Neural cell (in vitro differentiated cells): ENCODE data around the gene TMEM80. TPM values are rescaled to one million over a fixed set of nuclear protein-coding genes. Genes with fewer than 3 reads are reported as not detected.

Source experiments
- H2AFZ ChIP-seq: fragments of 200-600, 300-800 bp; sonication (generic), shearing (Covaris generic); 2 replicates; pipeline ENCODE4 v1.6.0; 2014; ENCODE audit warnings: low read depth, mild to moderate bottlenecking, antibody characterized with exemption, low read length, moderate library complexity
- H3F3A ChIP-seq: fragments of 200-600 bp; shearing (Covaris generic); 2 replicates; pipeline ENCODE4 v1.6.1; 2016; ENCODE audit warnings: mild to moderate bottlenecking, moderate library complexity, mixed read lengths, antibody characterized with exemption, low read length; ENCODE audit not compliant: insufficient read depth, poor library complexity, severe bottlenecking
- H3K27ac ChIP-seq: fragments of 200-600, 300-800 bp; sonication (generic), shearing (Covaris generic); 2 replicates; pipeline ENCODE4 v1.5.1; 2014; ENCODE audit warnings: mild to moderate bottlenecking, low read length, moderate library complexity
- H3K27me3 ChIP-seq: fragments of 300-800, 200-600 bp; sonication (generic), shearing (Covaris generic); 2 replicates; pipeline ENCODE4 v1.6.0; 2014; ENCODE audit warnings: mild to moderate bottlenecking, low read depth, low read length, moderate library complexity; ENCODE audit not compliant: insufficient read depth
- H3K36me3 ChIP-seq: fragments of 300-800, 200-600 bp; sonication (generic), shearing (Covaris generic); 2 replicates; pipeline ENCODE4 v1.5.1; 2014; ENCODE audit warnings: mild to moderate bottlenecking, antibody characterized with exemption, low read length, moderate library complexity; ENCODE audit not compliant: insufficient read depth
- H3K4me2 ChIP-seq: fragments of 300-800, 200-600 bp; sonication (generic), shearing (Covaris generic); 2 replicates; pipeline ENCODE4 v1.6.0; 2014; ENCODE audit warnings: mild to moderate bottlenecking, low read length
- H3K4me3 ChIP-seq: fragments of 300-800, 200-600 bp; sonication (generic), shearing (Covaris generic); 2 replicates; pipeline ENCODE4 v1.5.1; 2014; ENCODE audit warnings: mild to moderate bottlenecking, low read length, moderate library complexity
- H3K79me2 ChIP-seq: fragments of 200-600 bp; shearing (Covaris generic); replicated peaks from 2 replicates; pipeline ENCODE4 v1.6.0; 2014; ENCODE audit warnings: mild to moderate bottlenecking, low read length, moderate library complexity; ENCODE audit not compliant: insufficient read depth
- H3K9ac ChIP-seq: fragments of 300-800, 200-600 bp; sonication (generic), shearing (Covaris generic); 2 replicates; pipeline ENCODE4 v1.6.1; 2016; ENCODE audit warnings: mild to moderate bottlenecking, low read length, mixed read lengths
- H3K9me2 ChIP-seq: fragments of 200-600 bp; shearing (Covaris generic); 2 replicates; pipeline ENCODE4 v1.6.1; 2016; ENCODE audit warnings: mild to moderate bottlenecking, low read length, mixed read lengths; ENCODE audit not compliant: insufficient read depth
- H3K9me3 ChIP-seq: fragments of 200-600, 300-800 bp; sonication (generic), shearing (Covaris generic); 2 replicates; pipeline ENCODE4 v1.6.1; 2016; ENCODE audit warnings: mild to moderate bottlenecking, mixed run types, low read length, moderate library complexity, mixed read lengths
- H4K20me1 ChIP-seq: fragments of 200-600 bp; shearing (Covaris generic); 2 replicates; pipeline ENCODE4 v1.6.1; 2016; ENCODE audit warnings: mild to moderate bottlenecking, mixed run types; ENCODE audit not compliant: insufficient read depth
- CTCF ChIP-seq: fragments of 450-650 bp; IDR thresholded peaks from 2 replicates; pipeline ENCODE4 v1.5.1; 2014; ENCODE audit warnings: antibody characterized with exemption, mild to moderate bottlenecking, moderate library complexity; ENCODE audit not compliant: poor library complexity, severe bottlenecking
- EP300 ChIP-seq: fragments of 450-650 bp; conservative IDR thresholded peaks from 2 replicates; pipeline ENCODE4 v1.6.1; 2014; ENCODE audit warnings: antibody characterized with exemption, mild to moderate bottlenecking, moderate library complexity; ENCODE audit not compliant: poor library complexity, severe bottlenecking
- EZH2 ChIP-seq: fragments of 200-600, 300-800 bp; shearing (Covaris generic), sonication (generic); IDR thresholded peaks from 2 replicates; pipeline ENCODE4 v1.6.1; 2014; ENCODE audit warnings: antibody characterized with exemption, low read length, borderline replicate concordance, mild to moderate bottlenecking; ENCODE audit not compliant: insufficient read depth, poor library complexity, severe bottlenecking
- MXI1 ChIP-seq: fragments of 450-650 bp; conservative IDR thresholded peaks from 2 replicates; pipeline ENCODE4 v1.6.1; 2014; ENCODE audit warnings: antibody characterized with exemption, mild to moderate bottlenecking; ENCODE audit not compliant: poor library complexity, severe bottlenecking
- POLR2AphosphoS5 ChIP-seq: IDR thresholded peaks from 2 replicates; pipeline ENCODE4 v1.6.1; 2012
- RAD21 ChIP-seq: fragments of 450-650 bp; conservative IDR thresholded peaks from 2 replicates; pipeline ENCODE4 v1.6.1; 2014; ENCODE audit warnings: antibody characterized with exemption, mild to moderate bottlenecking, moderate library complexity
- REST ChIP-seq: IDR thresholded peaks from 2 replicates; pipeline ENCODE4 v1.6.1; 2012; ENCODE audit warnings: borderline replicate concordance
- SMC3 ChIP-seq: fragments of 450-650 bp; conservative IDR thresholded peaks from 2 replicates; pipeline ENCODE4 v1.6.1; 2014; ENCODE audit warnings: antibody characterized with exemption, mild to moderate bottlenecking, moderate library complexity; ENCODE audit not compliant: poor library complexity
- TAF1 ChIP-seq: IDR thresholded peaks from 2 replicates; pipeline ENCODE4 v1.6.1; 2012; ENCODE audit warnings: low read depth
- polyA plus RNA-seq: library from polyadenylated mRNA; depleted of rRNA; stranded (reverse); fragments of >200 nt; gene quantifications from 2 replicates; pipeline ENCODE4 v1.2.3, GENCODE V29; 2014

The TMEM80 gene
- polyA plus RNA-seq, 1 donor from 2014 or later, result 23.1 TPM

GRCh38 chr11:659532-660085 lies 36.0 kb upstream of the TMEM80 start:
- H3K9me3 ChIP-seq, result no peaks in the 10 kb centered on the region
- no peaks in the 10 kb centered on the region for H3K9me2 ChIP-seq
- H3K27me3 ChIP-seq, result no peaks in the 10 kb centered on the region
- no peaks in the 10 kb centered on the region for H4K20me1 ChIP-seq
- no peaks in the 10 kb centered on the region for H3K36me3 ChIP-seq
- no peak overlapping the region for H3K4me2 ChIP-seq
- H2AFZ ChIP-seq, result no peak overlapping the region
- H3K27ac ChIP-seq, result no peak overlapping the region
- no peaks in the 10 kb centered on the region for H3F3A ChIP-seq
- no peak overlapping the region for H3K4me3 ChIP-seq
- TF ChIP-seq EP300 (no peak), EZH2 (no peak), MXI1 (no peak), RAD21 (no peak), TAF1 (no peak), CTCF (no peak), SMC3 (no peak), REST (no peak), POLR2AphosphoS5 (no peak)
- no peak overlapping the region for H3K9ac ChIP-seq
- H3K79me2 ChIP-seq, result no peaks in the 10 kb centered on the region

GRCh38 chr11:660281-660680 lies 35.3 kb upstream of the TMEM80 start:
- Histone ChIP-seq H4K20me1 (no peaks in the 10 kb centered on the region), H3F3A (no peaks in the 10 kb centered on the region), H3K4me2 (no peak overlapping the region), H3K79me2 (no peaks in the 10 kb centered on the region), H2AFZ (no peak overlapping the region), H3K9me3 (no peaks in the 10 kb centered on the region), H3K9ac (no peak overlapping the region), H3K27ac (no peak overlapping the region), H3K27me3 (no peaks in the 10 kb centered on the region), H3K9me2 (no peaks in the 10 kb centered on the region), H3K36me3 (no peaks in the 10 kb centered on the region), H3K4me3 (no peak overlapping the region)
- TF ChIP-seq MXI1 (no peak), SMC3 (no peak), EP300 (no peak), REST (no peak), POLR2AphosphoS5 (no peak), RAD21 (no peak), TAF1 (no peak), CTCF (no peak), EZH2 (no peak)
